GM12878 (cell line): ENCODE data around the gene CNTN3. TPM values are rescaled to one million over a fixed set of nuclear protein-coding genes. Genes with fewer than 3 reads are reported as not detected.

ENCODE experiments used
- ATAC-seq: fragments of 200-7000 bp; cut with Tn5 transposase; 3 replicates; pipeline ENCODE4 v1.9.1; 2020; ENCODE audit warnings: mild to moderate bottlenecking, moderate library complexity
- BruUV-seq: library from RNA; stranded (reverse); fragments of 400-500 nt; replicated peaks from 2 replicates; lab custom pipeline; 2021; lab: Mats Ljungman, UMichigan
- CTCF ChIA-PET: fragments of 300-600 bp; sonication (Branson Sonifier 250); formaldehyde crosslinking; extraction: SDS; loops from one replicate; lab custom pipeline; 2021; ENCODE audit warnings: inconsistent platforms; lab: Yijun Ruan, JAX
- POLR2A ChIA-PET: fragments of 350-600 bp; formaldehyde crosslinking; extraction: SDS; loops from one replicate; lab custom pipeline; 2021; ENCODE audit warnings: inconsistent platforms; lab: Charles Lee
- RAD21 ChIA-PET: fragments of 300-600 bp; sonication (Branson Sonifier 250); formaldehyde crosslinking; loops from one replicate; lab custom pipeline; 2023; ENCODE audit warnings: antibody characterized with exemption; ENCODE audit not compliant: unreplicated experiment; lab: Charles Lee
- SMC1A ChIA-PET: fragments of 300-600 bp; sonication (Branson Sonifier 250); formaldehyde crosslinking; loops from one replicate; lab custom pipeline; 2023; ENCODE audit not compliant: unreplicated experiment, uncharacterized antibody; lab: Charles Lee
- DNase-seq: peaks from one replicate; pipeline ENCODE4 v3.0.0-alpha.2; 2011; ENCODE audit warnings: low read depth, low spot score
- FAIRE-seq: peaks from 3 replicates; lab custom pipeline; 2011; peaks lifted over from hg19 to GRCh38; lab: Jason Lieb, UNC
- H2AFZ ChIP-seq: 2 replicates; pipeline ENCODE4 v1.6.0; 2011; ENCODE audit warnings: low read depth, low read length, control low read depth; ENCODE audit not compliant: control insufficient read depth
- H3K27ac ChIP-seq: 2 replicates; pipeline ENCODE4 v1.5.1; 2011; ENCODE audit warnings: control low read depth; ENCODE audit not compliant: control insufficient read depth, insufficient read depth
- H3K27me3 ChIP-seq, 2 experiments: replicated peaks in 1 of 2; 2 replicates each; pipeline versions ENCODE4 v1.6.0 to v1.6.1; 2011; ENCODE audit warnings: low read length in 1 of 2; ENCODE audit not compliant: control insufficient read depth in 2 of 2, insufficient read depth in 2 of 2
- H3K36me3 ChIP-seq, 2 experiments: 2 replicates each; pipeline ENCODE4 v1.5.1; 2011; ENCODE audit warnings: low read length in 1 of 2; ENCODE audit not compliant: control insufficient read depth in 2 of 2, insufficient read depth in 2 of 2
- H3K4me1 ChIP-seq: 2 replicates; pipeline ENCODE4 v1.6.1; 2011; ENCODE audit warnings: mild to moderate bottlenecking, low read length, moderate library complexity, mixed read lengths; ENCODE audit not compliant: control insufficient read depth, insufficient read depth
- H3K4me2 ChIP-seq: 2 replicates; pipeline ENCODE4 v1.6.0; 2011; ENCODE audit warnings: control low read depth; ENCODE audit not compliant: control insufficient read depth, insufficient read depth
- H3K4me3 ChIP-seq: fragments of 200-600 bp; sonication (generic); 2 replicates; pipeline ENCODE4 v1.5.1; 2016
- H3K79me2 ChIP-seq: 2 replicates; pipeline ENCODE4 v1.6.0; 2011; ENCODE audit warnings: low read length; ENCODE audit not compliant: control insufficient read depth, insufficient read depth
- H3K9ac ChIP-seq: 2 replicates; pipeline ENCODE4 v1.8.0; 2011; ENCODE audit warnings: low read length, control low read depth, mixed read lengths; ENCODE audit not compliant: control insufficient read depth, insufficient read depth
- H3K9me3 ChIP-seq: replicated peaks from 3 replicates; pipeline ENCODE4 v1.5.1; 2011; ENCODE audit warnings: mild to moderate bottlenecking, low read length; ENCODE audit not compliant: control insufficient read depth, insufficient read depth
- H4K20me1 ChIP-seq: 2 replicates; pipeline ENCODE4 v1.6.0; 2011; ENCODE audit not compliant: control insufficient read depth, insufficient read depth
- CHD1 ChIP-seq: IDR thresholded peaks from 2 replicates; pipeline ENCODE4 v1.6.1; 2012; ENCODE audit warnings: low read depth, low read length, improper control_type of control experiment
- CREM ChIP-seq: IDR thresholded peaks from 2 replicates; pipeline ENCODE4 v1.6.1; 2014; ENCODE audit warnings: antibody characterized with exemption, low read depth
- ESRRA ChIP-seq: IDR thresholded peaks from 2 replicates; pipeline ENCODE4 v1.6.1; 2012; ENCODE audit warnings: mild to moderate bottlenecking, low read length, improper control_type of control experiment
- GABPA ChIP-seq: IDR thresholded peaks from 2 replicates; pipeline ENCODE4 v1.6.1; 2014; ENCODE audit warnings: antibody characterized with exemption, low read depth, mild to moderate bottlenecking, inconsistent platforms
- HDAC6 ChIP-seq: fragments of 200-600 bp; sonication (generic); IDR thresholded peaks from one replicate; pipeline ENCODE4 v1.8.0; 2017; ENCODE audit warnings: antibody characterized with exemption; ENCODE audit not compliant: unreplicated experiment
- NR2C2 ChIP-seq: IDR thresholded peaks from 2 replicates; pipeline ENCODE4 v1.6.1; 2011; ENCODE audit warnings: borderline replicate concordance, low read depth; ENCODE audit not compliant: control insufficient read depth, insufficient read length
- RB1 ChIP-seq: fragments of 450-650 bp; formaldehyde crosslinking; IDR thresholded peaks from 2 replicates; pipeline ENCODE4 v1.6.1; 2017; ENCODE audit warnings: mild to moderate bottlenecking, borderline replicate concordance
- SUZ12 ChIP-seq: fragments of 200-600 bp; sonication (generic); IDR thresholded peaks from one replicate; pipeline ENCODE4 v1.6.1; 2018; ENCODE audit warnings: antibody characterized with exemption, mild to moderate bottlenecking; ENCODE audit not compliant: unreplicated experiment
- ZNF207 ChIP-seq: fragments of 450-650 bp; IDR thresholded peaks from 2 replicates; pipeline ENCODE4 v1.6.1; 2014; ENCODE audit warnings: antibody characterized with exemption, mild to moderate bottlenecking, borderline replicate concordance
- ZNF622 ChIP-seq: fragments of 450-650 bp; IDR thresholded peaks from 2 replicates; pipeline ENCODE4 v1.6.1; 2017; ENCODE audit warnings: mild to moderate bottlenecking, inconsistent platforms
- ZZZ3 ChIP-seq: IDR thresholded peaks from 2 replicates; pipeline ENCODE4 v1.6.1; 2011; ENCODE audit warnings: low read depth; ENCODE audit not compliant: control insufficient read depth, insufficient read length
- WGBS: methylation state at CpG from one replicate; pipeline ENCODE4 v1.1.6; 2016; ENCODE audit warnings: low lambda C conversion rate; ENCODE audit not compliant: insufficient replicate concordance, insufficient coverage; ENCODE audit errors: missing lambda C conversion rate; 5-methylcytosine and 5-hydroxymethylcytosine counted together
- in situ Hi-C: fragments of 300-500 bp; cut with MboI; formaldehyde crosslinking; loops from 9 replicates; pipeline ENCODE4 v1.14.3; 2018; ENCODE audit warnings: mixed read lengths
- intact Hi-C: fragments of 100-400 bp; cut with micrococcal nuclease; formaldehyde crosslinking; loops from one replicate; pipeline ENCODE4 v1.14.2; 2022; ENCODE audit not compliant: unreplicated experiment
- polyA plus RNA-seq, 11 experiments: library from polyadenylated mRNA; depleted of rRNA in 4 of 11; unstranded in 6 of 11; stranded (reverse) in 5 of 11; fragments of >200 nt; fragmentation: Nextera tagmentation in 4 of 11; fragmentation: Illumina TruSeq in 1 of 11; extraction: Ambion mirVana in 4 of 11; extraction: Trizol in 1 of 11; gene quantifications; 1 replicate in 1 of 11; 2 replicates in 10 of 11; pipeline versions ENCODE4 v1.2.1 to v1.2.3, GENCODE V29; 2011 to 2016; ENCODE audit warnings: inconsistent platforms in 2 of 11, missing spikeins in 2 of 11, low read depth in 1 of 11
- total RNA-seq, 4 experiments: library from RNA; depleted of rRNA in 3 of 4; stranded (reverse); fragments of >200 nt in 3 of 4; fragmentation: Illumina TruSeq in 1 of 4; extraction: Trizol in 1 of 4; gene quantifications; 2 replicates each; pipeline versions ENCODE4 v1.2.1 to v1.2.3, GENCODE V29; 2013 to 2021
- TF ChIP-seq, protein P1 (sequence below): fragments of 450-650 bp; formaldehyde crosslinking; IDR thresholded peaks from 2 replicates; pipeline ENCODE4 v1.5.0; 2022; ENCODE audit warnings: mild to moderate bottlenecking, missing genetic modification characterization
- TF ChIP-seq, protein P2 (sequence below): IDR thresholded peaks from 2 replicates; pipeline ENCODE4 v1.6.1; 2012; ENCODE audit warnings: low read depth, low read length, improper control_type of control experiment
- TF ChIP-seq, protein P3 (sequence below): fragments of 450-650 bp; IDR thresholded peaks from 2 replicates; pipeline ENCODE4 v1.6.1; 2017; ENCODE audit warnings: low read depth, mild to moderate bottlenecking, moderate library complexity

The CNTN3 gene
- total and polyA plus RNA-seq, 10 of the 15 experiments (the other 5 are each of a cell fraction or from before 2014, with no cell fraction given): 0.14 TPM; not detected in 9

DNA sequence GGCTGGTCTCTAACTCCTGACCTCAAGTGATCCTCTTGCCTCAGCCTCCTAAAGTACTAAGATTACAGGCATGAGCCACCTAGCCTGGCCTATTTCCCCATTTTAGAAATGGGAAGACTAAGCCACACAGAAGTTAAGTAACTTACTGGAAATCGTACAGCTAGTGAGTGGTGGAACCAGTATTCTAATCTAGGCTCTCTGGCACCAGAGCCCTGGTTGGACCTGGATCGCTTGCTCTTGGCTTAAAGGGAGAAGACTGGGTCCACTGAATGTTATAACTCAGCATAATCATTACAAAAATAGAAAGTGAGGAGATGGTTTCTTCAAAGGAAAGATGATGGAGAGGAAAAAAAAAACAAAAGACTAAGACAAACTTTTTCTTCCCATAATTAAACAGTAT lies 37.4 kb upstream of the CNTN3 start:
- no peaks in the 10 kb centered on the region for H3K79me2 ChIP-seq
- H3K9ac ChIP-seq: no peak overlapping the region
- DNase-seq (no peak), FAIRE-seq (no peak), ATAC-seq (no peak)
- H3K9me3 ChIP-seq: no peaks in the 10 kb centered on the region
- H3K4me1 ChIP-seq: no peaks in the 10 kb centered on the region
- H3K4me3 ChIP-seq: no peak overlapping the region
- TF ChIP-seq HDAC6 (no peak), ESRRA (no peak), NR2C2 (no peak), ZNF622 (no peak), GABPA (no peak), ZNF207 (no peak), ZZZ3 (no peak), CREM (no peak), SUZ12 (no peak), RB1 (no peak), CHD1 (no peak)
- TF ChIP-seq, protein P1, sequence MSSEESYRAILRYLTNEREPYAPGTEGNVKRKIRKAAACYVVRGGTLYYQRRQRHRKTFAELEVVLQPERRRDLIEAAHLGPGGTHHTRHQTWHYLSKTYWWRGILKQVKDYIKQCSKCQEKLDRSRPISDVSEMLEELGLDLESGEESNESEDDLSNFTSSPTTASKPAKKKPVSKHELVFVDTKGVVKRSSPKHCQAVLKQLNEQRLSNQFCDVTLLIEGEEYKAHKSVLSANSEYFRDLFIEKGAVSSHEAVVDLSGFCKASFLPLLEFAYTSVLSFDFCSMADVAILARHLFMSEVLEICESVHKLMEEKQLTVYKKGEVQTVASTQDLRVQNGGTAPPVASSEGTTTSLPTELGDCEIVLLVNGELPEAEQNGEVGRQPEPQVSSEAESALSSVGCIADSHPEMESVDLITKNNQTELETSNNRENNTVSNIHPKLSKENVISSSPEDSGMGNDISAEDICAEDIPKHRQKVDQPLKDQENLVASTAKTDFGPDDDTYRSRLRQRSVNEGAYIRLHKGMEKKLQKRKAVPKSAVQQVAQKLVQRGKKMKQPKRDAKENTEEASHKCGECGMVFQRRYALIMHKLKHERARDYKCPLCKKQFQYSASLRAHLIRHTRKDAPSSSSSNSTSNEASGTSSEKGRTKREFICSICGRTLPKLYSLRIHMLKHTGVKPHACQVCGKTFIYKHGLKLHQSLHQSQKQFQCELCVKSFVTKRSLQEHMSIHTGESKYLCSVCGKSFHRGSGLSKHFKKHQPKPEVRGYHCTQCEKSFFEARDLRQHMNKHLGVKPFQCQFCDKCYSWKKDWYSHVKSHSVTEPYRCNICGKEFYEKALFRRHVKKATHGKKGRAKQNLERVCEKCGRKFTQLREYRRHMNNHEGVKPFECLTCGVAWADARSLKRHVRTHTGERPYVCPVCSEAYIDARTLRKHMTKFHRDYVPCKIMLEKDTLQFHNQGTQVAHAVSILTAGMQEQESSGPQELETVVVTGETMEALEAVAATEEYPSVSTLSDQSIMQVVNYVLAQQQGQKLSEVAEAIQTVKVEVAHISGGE (CRISPR knock-in tag): no peak
- TF ChIP-seq, protein P2, sequence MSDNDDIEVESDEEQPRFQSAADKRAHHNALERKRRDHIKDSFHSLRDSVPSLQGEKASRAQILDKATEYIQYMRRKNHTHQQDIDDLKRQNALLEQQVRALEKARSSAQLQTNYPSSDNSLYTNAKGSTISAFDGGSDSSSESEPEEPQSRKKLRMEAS: no peak
- TF ChIP-seq, protein P3, sequence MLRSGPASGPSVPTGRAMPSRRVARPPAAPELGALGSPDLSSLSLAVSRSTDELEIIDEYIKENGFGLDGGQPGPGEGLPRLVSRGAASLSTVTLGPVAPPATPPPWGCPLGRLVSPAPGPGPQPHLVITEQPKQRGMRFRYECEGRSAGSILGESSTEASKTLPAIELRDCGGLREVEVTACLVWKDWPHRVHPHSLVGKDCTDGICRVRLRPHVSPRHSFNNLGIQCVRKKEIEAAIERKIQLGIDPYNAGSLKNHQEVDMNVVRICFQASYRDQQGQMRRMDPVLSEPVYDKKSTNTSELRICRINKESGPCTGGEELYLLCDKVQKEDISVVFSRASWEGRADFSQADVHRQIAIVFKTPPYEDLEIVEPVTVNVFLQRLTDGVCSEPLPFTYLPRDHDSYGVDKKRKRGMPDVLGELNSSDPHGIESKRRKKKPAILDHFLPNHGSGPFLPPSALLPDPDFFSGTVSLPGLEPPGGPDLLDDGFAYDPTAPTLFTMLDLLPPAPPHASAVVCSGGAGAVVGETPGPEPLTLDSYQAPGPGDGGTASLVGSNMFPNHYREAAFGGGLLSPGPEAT: no peak
- in situ Hi-C loops: no loop called here
- RAD21 ChIA-PET: no interaction called here
- H3K36me3 ChIP-seq: no peaks in the 10 kb centered on the region
- WGBS: 10% methylated on average over 2 of the region's 2 CpGs
- SMC1A ChIA-PET: interaction anchor here (0.7 kb wide), 1 partner anchor 407 kb away, joined by 3 read pairs; no protein-coding TSS in a partner anchor
- intact Hi-C loops: no loop called here
- H3K4me2 ChIP-seq: no peak overlapping the region
- POLR2A ChIA-PET: no interaction called here
- no peaks in the 10 kb centered on the region for H4K20me1 ChIP-seq
- no TSS peak for BruUV-seq
- no peak overlapping the region for H2AFZ ChIP-seq
- CTCF ChIA-PET: no interaction called here
- H3K27me3 ChIP-seq: no peaks in the 10 kb centered on the region
- no peak overlapping the region for H3K27ac ChIP-seq
